A549 (cell line): ENCODE results near the gene CDH16.

ENCODE experiments used
- CHD2 ChIP-seq: fragments of 150-350 bp; IDR thresholded peaks from 2 replicates; pipeline ENCODE4 v1.6.1; 2014; ENCODE audit warnings: low read length; ENCODE audit not compliant: partially characterized antibody
- CTCF ChIP-seq: fragments of >200 bp; sonication (Bioruptor Twin); formaldehyde crosslinking; IDR thresholded peaks from 3 replicates; pipeline ENCODE4 v1.5.1; 2016
- EP300 ChIP-seq, 2 experiments: fragments of >200 bp; sonication (Bioruptor Twin); formaldehyde crosslinking; IDR thresholded peaks; 2 replicates in 1 of 2; 3 replicates in 1 of 2; pipeline ENCODE4 v1.6.1; 2016 to 2017
- ESRRA ChIP-seq: fragments of 150-350 bp; IDR thresholded peaks from 2 replicates; pipeline ENCODE4 v1.6.1; 2014; ENCODE audit warnings: mild to moderate bottlenecking, low read length, borderline replicate concordance
- HDAC2 ChIP-seq: fragments of 200-600 bp; sonication (generic); IDR thresholded peaks from 2 replicates; pipeline ENCODE4 v1.6.1; 2016
- MAFK ChIP-seq: fragments of 450-650 bp; IDR thresholded peaks from 2 replicates; pipeline ENCODE4 v1.6.1; 2014; ENCODE audit not compliant: partially characterized antibody
- NPAS2 ChIP-seq: fragments of 250-450 bp; sonication (Bioruptor Pico); IDR thresholded peaks from 2 replicates; pipeline ENCODE4 v1.8.0; 2022; ENCODE audit warnings: mild to moderate bottlenecking, moderate library complexity, borderline replicate concordance
- PHF8 ChIP-seq: fragments of 200-600 bp; sonication (generic); IDR thresholded peaks from 2 replicates; pipeline ENCODE4 v1.6.1; 2016; ENCODE audit warnings: low read depth, mild to moderate bottlenecking, antibody characterized with exemption, moderate library complexity, borderline replicate concordance
- POLR2A ChIP-seq: IDR thresholded peaks from 2 replicates; pipeline ENCODE4 v1.6.1; 2012; ENCODE audit warnings: mild to moderate bottlenecking, low read length
- SREBF2 ChIP-seq: fragments of 450-650 bp; IDR thresholded peaks from 2 replicates; pipeline ENCODE4 v1.6.1; 2014; ENCODE audit warnings: mild to moderate bottlenecking, moderate library complexity
- TP53 ChIP-seq: fragments of 250-450 bp; sonication (Bioruptor Pico); IDR thresholded peaks from 2 replicates; pipeline ENCODE4 v1.5.0; 2021; ENCODE audit warnings: mild to moderate bottlenecking, moderate library complexity
- TF ChIP-seq, protein P1 (sequence below): IDR thresholded peaks from 2 replicates; pipeline ENCODE4 v1.6.1; 2012; ENCODE audit warnings: low read depth, borderline replicate concordance
- TF ChIP-seq, protein P2 (sequence below): fragments of 200-600 bp; sonication (generic); IDR thresholded peaks from 2 replicates; pipeline ENCODE4 v1.6.1; 2016; ENCODE audit warnings: antibody characterized with exemption, mild to moderate bottlenecking, moderate library complexity
- TF ChIP-seq, protein P3 (sequence below): IDR thresholded peaks from 2 replicates; pipeline ENCODE4 v1.6.1; 2012

- TF ChIP-seq EP300 (IDR thresholded peaks at IDR 0.05) (no peak), POLR2A (no peak), PHF8 (no peak), CTCF (no peak), ESRRA (no peak), MAFK (no peak), HDAC2 (no peak), TP53 (CRISPR knock-in tag) (no peak), CHD2 (no peak), SREBF2 (no peak), NPAS2 (CRISPR knock-in tag) (no peak)
- TF ChIP-seq, protein P1, sequence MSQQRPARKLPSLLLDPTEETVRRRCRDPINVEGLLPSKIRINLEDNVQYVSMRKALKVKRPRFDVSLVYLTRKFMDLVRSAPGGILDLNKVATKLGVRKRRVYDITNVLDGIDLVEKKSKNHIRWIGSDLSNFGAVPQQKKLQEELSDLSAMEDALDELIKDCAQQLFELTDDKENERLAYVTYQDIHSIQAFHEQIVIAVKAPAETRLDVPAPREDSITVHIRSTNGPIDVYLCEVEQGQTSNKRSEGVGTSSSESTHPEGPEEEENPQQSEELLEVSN, result no peak
- TF ChIP-seq, protein P2, sequence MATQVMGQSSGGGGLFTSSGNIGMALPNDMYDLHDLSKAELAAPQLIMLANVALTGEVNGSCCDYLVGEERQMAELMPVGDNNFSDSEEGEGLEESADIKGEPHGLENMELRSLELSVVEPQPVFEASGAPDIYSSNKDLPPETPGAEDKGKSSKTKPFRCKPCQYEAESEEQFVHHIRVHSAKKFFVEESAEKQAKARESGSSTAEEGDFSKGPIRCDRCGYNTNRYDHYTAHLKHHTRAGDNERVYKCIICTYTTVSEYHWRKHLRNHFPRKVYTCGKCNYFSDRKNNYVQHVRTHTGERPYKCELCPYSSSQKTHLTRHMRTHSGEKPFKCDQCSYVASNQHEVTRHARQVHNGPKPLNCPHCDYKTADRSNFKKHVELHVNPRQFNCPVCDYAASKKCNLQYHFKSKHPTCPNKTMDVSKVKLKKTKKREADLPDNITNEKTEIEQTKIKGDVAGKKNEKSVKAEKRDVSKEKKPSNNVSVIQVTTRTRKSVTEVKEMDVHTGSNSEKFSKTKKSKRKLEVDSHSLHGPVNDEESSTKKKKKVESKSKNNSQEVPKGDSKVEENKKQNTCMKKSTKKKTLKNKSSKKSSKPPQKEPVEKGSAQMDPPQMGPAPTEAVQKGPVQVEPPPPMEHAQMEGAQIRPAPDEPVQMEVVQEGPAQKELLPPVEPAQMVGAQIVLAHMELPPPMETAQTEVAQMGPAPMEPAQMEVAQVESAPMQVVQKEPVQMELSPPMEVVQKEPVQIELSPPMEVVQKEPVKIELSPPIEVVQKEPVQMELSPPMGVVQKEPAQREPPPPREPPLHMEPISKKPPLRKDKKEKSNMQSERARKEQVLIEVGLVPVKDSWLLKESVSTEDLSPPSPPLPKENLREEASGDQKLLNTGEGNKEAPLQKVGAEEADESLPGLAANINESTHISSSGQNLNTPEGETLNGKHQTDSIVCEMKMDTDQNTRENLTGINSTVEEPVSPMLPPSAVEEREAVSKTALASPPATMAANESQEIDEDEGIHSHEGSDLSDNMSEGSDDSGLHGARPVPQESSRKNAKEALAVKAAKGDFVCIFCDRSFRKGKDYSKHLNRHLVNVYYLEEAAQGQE, result no peak
- TF ChIP-seq, protein P3, sequence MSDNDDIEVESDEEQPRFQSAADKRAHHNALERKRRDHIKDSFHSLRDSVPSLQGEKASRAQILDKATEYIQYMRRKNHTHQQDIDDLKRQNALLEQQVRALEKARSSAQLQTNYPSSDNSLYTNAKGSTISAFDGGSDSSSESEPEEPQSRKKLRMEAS, result no peak
Measured at GRCh38 chr16:66859397-66860068, 59.2 kb downstream of the CDH16 start.
